ENCODE results near the gene SRP9.
"Not testable (repeated sequence)": the region's sequence is repeated elsewhere in the genome, so short reads cannot be mapped to it uniquely, and the experiment has no call there.

DNA sequence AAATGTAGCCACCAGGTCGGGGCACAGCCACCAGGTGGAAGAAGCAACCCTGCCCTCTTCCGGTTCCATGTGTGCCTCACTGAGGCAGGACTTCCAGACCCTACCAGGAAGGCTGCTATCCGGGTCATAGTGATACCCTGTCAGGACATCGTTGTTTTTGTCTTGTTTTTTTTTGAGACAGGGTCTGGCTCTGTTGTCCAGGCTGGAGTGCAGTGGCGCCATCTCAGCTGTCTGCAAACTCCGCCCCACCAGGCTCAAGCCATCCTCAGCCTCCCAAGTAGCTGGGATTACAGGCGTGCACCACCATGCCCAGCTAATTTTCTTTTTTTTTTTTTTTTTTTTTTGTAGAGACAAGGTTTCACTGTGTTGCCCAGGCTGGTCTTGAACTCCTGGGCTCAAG is 37.5 kb downstream of the SRP9 start:
- TF ChIP-seq, protein P1, sequence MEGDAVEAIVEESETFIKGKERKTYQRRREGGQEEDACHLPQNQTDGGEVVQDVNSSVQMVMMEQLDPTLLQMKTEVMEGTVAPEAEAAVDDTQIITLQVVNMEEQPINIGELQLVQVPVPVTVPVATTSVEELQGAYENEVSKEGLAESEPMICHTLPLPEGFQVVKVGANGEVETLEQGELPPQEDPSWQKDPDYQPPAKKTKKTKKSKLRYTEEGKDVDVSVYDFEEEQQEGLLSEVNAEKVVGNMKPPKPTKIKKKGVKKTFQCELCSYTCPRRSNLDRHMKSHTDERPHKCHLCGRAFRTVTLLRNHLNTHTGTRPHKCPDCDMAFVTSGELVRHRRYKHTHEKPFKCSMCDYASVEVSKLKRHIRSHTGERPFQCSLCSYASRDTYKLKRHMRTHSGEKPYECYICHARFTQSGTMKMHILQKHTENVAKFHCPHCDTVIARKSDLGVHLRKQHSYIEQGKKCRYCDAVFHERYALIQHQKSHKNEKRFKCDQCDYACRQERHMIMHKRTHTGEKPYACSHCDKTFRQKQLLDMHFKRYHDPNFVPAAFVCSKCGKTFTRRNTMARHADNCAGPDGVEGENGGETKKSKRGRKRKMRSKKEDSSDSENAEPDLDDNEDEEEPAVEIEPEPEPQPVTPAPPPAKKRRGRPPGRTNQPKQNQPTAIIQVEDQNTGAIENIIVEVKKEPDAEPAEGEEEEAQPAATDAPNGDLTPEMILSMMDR (conservative IDR thresholded peaks at IDR 0.05; ENCODE audit: low read depth in 2 of 2): not testable (repeated sequence)
- TF ChIP-seq JUNB (IDR thresholded peaks at IDR 0.05; ENCODE audit: unreplicated experiment); EZH2phosphoT487 (IDR thresholded peaks at IDR 0.05; ENCODE audit: unreplicated experiment); POLR2AphosphoS5 (IDR thresholded peaks at IDR 0.05; ENCODE audit: low read depth); EZH2 (IDR thresholded peaks at IDR 0.05; ENCODE audit: low read depth, unreplicated experiment); CREB1 (CRISPR knock-in tag; IDR thresholded peaks at IDR 0.05; ENCODE audit: low read depth); STAT1 (IDR thresholded peaks at IDR 0.05; ENCODE audit: unreplicated experiment): not testable (repeated sequence)
- TF ChIP-seq, protein P2, sequence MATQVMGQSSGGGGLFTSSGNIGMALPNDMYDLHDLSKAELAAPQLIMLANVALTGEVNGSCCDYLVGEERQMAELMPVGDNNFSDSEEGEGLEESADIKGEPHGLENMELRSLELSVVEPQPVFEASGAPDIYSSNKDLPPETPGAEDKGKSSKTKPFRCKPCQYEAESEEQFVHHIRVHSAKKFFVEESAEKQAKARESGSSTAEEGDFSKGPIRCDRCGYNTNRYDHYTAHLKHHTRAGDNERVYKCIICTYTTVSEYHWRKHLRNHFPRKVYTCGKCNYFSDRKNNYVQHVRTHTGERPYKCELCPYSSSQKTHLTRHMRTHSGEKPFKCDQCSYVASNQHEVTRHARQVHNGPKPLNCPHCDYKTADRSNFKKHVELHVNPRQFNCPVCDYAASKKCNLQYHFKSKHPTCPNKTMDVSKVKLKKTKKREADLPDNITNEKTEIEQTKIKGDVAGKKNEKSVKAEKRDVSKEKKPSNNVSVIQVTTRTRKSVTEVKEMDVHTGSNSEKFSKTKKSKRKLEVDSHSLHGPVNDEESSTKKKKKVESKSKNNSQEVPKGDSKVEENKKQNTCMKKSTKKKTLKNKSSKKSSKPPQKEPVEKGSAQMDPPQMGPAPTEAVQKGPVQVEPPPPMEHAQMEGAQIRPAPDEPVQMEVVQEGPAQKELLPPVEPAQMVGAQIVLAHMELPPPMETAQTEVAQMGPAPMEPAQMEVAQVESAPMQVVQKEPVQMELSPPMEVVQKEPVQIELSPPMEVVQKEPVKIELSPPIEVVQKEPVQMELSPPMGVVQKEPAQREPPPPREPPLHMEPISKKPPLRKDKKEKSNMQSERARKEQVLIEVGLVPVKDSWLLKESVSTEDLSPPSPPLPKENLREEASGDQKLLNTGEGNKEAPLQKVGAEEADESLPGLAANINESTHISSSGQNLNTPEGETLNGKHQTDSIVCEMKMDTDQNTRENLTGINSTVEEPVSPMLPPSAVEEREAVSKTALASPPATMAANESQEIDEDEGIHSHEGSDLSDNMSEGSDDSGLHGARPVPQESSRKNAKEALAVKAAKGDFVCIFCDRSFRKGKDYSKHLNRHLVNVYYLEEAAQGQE (IDR thresholded peaks at IDR 0.05; ENCODE audit: unreplicated experiment): not testable (repeated sequence)

Data from GM23338 (cell line).